Activated CD4-positive, CD25-positive, alpha-beta regulatory T cell treated with anti-CD3 and anti-CD28 coated beads, Interleukin-2, amount 50 U/mL, for 24 hours (primary cell): ENCODE data around the gene IMMP2L.

Source experiments
- ATAC-seq, 2 donors: fragments of 150-1000 bp; cut with Tn5 transposase; one replicate each; pipeline ENCODE4 v1.10.0; 2021; ENCODE audit warnings: mild to moderate bottlenecking in 1 of 2, moderate library complexity in 1 of 2

The IMMP2L gene

GRCh38 chr7:110852156-110852940 is 709.9 kb downstream of the IMMP2L start:
- peak in 1 of 2 donors; percentile 55 for ATAC-seq

DNA sequence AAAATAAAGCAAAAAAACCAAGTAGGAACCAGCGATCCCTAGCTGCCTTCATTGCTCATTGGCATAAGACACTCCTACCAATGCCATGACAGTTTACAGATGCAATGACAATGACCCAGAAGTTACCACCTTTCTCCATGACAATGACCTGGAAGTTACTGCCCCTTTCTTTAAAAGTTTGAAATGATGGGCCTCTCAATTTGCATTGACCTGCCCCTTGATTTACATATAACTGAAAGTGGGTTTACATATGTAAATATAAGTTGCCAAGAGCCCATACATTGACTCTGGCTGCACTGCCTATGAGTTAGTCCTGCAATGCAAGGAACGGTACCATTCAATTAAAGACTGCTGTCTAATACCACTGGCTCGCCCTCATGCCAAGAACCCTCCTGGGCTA is 712.1 kb downstream of the IMMP2L start:
- ATAC-seq = no peak

DNA sequence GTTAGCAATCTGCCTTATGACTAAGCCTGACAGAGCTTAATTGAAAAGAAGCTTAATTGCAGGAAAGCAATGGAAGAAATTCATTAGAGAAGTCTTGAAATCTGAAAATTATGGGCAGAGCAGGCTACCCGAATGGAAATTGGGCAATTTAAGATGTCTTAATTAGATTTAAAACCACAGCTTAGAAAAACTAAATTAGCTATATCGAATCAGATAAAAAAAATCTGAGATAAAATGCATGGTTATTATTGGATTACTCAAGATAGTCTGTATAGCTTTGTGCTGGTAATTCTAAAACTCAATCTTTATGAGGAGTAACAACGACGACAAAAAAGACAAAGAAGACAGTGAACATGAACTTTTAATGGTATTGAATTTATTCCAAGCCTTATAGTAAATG is 719.5 kb downstream of the IMMP2L start:
- ATAC-seq = no peak

DNA sequence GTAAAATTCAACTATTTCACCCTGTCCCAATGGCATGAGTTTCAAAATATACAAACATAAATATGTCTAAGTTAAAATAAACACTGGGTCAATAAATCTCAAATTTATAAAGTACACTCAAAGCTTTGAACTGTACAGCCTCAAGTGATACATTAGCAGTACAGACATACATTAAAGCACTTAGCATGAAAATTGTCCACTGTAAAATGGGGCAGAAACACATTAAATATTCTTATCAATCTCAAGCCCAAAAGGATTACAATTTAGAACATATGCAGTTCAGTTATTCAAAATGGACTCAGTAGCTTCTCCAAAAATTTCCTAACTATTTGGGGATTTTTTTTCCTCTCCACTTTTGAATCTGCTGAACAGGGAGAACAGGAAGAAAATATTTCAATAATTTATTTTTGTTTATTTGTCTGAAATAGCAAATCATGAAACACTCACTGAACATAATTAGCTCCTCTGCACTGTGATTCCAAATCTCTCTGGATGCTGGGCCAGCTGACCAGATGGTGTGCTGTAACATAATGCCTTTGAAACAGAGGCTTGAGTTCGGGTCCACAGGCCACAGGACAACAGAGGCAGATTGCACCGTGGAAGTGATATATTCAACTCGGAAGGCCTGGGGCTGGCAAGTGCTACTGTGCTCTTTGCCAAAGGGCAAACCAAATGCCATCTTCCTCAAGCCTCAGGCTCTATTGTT is 720.3 kb downstream of the IMMP2L start:
- ATAC-seq = no peak

- ATAC-seq = no peak
Observed at GRCh38 chr7:110839866-110840265, 722.4 kb downstream of the IMMP2L start.

- no peak for ATAC-seq
Observed at GRCh38 chr7:110835849-110836248, 726.4 kb downstream of the IMMP2L start.

DNA sequence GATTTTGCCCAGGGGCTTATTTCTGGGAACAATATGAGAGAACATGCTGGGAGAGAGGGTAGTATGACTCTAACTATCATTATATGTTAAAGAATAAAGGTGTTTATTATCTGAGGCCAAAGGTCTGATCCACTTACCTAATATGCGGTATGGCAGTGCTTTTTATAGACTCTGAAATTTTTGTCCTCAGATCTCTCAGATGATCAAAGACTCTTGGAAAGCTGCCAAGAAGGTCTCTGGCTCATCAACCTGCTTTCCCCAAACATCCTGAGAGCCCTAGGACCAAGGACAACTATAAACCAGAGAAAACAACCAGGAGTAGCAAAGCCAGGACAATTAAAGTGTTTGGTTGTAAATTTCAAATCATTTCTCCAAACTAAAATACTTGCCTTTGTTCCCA is 727.1 kb downstream of the IMMP2L start:
- ATAC-seq = peak in 1 of 2 donors; percentile 5

- no peak for ATAC-seq
Observed at GRCh38 chr7:110831419-110831818, 730.9 kb downstream of the IMMP2L start.

- no peak for ATAC-seq
Observed at GRCh38 chr7:110830778-110831177, 731.5 kb downstream of the IMMP2L start.

GRCh38 chr7:110827936-110828335 is 734.4 kb downstream of the IMMP2L start:
- no peak for ATAC-seq

DNA sequence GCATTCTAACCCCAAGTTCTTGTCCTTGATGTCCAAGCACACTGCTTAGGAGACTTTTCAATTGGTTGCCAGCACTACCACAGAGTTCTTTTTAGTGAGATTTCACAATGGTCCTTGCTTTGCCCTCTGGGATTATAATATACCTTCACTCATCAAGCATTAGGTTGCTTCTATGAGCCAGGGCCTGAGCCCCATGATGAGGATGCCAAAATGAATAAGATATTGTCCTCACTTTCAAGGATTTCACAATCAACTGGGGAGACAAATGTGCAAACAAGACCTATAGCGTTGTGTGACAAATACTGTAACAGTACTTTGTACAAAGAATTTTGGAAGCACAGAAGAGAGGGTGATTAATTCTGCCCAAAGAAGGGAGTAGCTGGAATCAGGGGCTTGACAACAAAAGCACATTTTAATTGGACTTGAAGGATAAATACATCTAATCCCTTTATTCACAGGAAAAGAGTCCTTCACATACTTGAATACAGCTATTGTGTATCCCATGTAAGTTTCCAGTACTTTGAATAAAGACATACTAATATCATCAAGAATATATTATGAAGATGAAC is 734.9 kb downstream of the IMMP2L start:
- no peak for ATAC-seq

- no peak for ATAC-seq
Observed at GRCh38 chr7:110813986-110814385, 748.3 kb downstream of the IMMP2L start.

DNA sequence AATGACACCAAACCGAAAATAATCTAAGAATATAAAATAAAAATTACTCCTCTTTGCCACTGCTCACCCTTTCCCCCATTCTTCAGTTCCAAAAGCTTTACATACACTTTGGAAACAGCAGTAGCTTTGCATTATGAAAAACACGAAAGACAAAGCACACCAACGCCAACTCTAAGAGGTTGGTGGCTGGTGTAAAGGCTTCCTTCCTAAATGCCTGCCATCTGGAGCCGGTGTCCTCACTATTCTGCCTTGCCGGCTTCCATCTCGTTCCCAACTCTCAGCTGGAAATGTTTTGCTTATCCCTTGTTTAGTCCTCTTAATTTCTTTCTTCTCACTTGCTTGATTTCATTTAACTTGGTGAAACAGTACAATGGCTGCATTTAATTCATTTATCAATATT is 752.5 kb downstream of the IMMP2L start:
- ATAC-seq = no peak

- ATAC-seq = no peak
Observed at GRCh38 chr7:110808361-110808760, 753.9 kb downstream of the IMMP2L start.

GRCh38 chr7:110804501-110804900 is 757.8 kb downstream of the IMMP2L start:
- no peak for ATAC-seq

DNA sequence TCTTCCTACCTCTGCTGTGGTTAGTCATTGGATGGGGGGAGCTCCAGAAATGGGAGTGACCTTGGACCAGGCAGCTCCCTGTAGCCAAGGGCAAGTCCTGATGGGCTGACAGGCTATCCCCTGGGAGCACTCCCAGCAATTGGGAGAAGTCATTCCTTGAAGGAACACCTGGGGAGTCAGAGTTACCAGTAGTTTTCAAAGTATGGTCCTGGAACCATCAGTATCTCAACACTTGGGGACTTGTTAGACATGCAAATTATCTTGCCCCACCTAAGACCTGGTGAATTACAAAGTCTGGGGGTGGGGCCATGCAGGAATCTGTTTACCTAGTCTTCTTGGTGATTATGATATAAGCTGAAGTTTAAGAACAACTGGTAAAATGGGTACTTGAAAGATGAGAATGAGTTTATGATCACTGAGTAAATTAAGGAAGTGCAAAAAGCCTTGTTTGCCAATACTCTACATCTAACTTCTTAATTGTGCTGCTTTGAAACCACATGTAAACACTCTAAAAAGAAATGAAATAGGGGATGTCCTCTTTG is 758.6 kb downstream of the IMMP2L start:
- no peak for ATAC-seq

GRCh38 chr7:110801502-110801901 is 760.8 kb downstream of the IMMP2L start:
- peak in 1 of 2 donors; percentile 30 for ATAC-seq

DNA sequence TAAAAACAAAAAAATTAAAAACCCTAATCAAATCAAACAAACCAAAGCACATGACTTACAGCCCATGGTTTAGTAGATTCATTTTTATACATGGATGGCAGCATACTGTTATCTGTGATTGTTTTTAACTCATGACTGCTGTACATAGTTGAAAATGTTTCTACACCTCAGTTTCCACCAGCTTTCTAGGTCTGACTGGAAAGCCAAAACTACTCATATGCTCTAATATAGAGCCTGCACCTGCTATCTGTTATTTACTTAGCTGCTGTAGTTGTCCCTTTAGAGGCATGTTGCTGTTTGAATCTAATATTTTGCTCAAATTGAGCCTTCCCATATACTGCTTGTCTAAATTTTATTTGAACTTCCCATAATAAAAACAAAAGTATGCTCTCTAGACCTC is 761.3 kb downstream of the IMMP2L start:
- peak; percentile 25 to 33 for ATAC-seq

DNA sequence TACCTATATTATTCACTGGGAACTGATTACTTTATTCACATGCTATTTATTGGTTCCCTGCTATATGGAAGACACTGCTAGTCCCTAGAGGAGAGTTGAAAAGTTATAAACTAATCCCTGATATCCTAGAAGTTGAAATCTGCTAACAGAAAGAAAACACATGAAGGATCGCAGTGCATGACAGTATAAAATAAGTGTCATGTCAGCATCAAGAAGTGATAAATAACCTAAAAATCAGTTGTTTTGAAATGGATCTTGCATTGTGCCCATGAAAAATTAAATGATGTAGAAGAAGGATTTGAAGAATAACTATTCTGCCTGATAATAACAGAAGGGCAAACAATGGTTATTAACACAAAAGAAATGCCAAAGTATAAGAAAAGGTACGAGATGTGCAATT is 764.6 kb downstream of the IMMP2L start:
- ATAC-seq = no peak

GRCh38 chr7:110790992-110791391 is 771.3 kb downstream of the IMMP2L start:
- no peak for ATAC-seq

DNA sequence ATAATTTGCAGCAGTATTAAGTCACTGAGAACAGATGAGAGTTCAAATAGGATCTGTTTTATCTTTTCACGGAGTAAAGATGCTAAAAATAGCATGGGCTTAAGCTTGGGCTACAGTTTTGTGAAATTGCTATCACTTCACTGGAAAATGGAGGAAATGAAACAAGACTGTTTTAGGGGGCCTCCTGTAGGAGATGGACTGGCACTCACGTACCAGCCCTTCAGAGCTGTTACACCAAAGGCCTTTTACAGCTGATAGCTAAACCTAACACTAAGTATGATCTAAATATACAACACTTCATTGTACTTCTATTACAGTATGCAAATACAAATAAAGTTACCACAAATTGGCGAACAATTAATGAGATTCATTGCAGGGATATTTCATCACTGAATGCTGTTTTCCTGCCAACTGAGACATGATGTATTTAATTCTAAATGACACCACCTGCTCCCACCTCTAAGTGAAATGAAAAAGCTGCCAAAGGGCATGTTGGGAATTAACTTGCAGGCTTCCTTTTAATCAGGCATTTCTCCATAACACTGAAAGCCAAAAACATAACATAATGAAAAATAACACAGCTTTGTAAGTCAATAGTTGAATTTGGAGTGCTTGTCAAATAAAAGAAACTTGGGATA is 775.8 kb downstream of the IMMP2L start:
- no peak for ATAC-seq

- ATAC-seq = no peak
Observed at GRCh38 chr7:110784749-110785148, 777.5 kb downstream of the IMMP2L start.

GRCh38 chr7:110780712-110781111 is 781.6 kb downstream of the IMMP2L start:
- no peak for ATAC-seq
